Stimulated activated CD4-positive, alpha-beta T cell treated with anti-CD3 and anti-CD28 coated beads, Interleukin-2, amount 100 ng/mL, for 48 hours (primary cell): ENCODE measurements around the gene TMEM126B.

Experiments
- DNase-seq, 2 donors: peaks; one replicate each; pipeline ENCODE4 v3.0.0-alpha.2; 2020

TMEM126B gene

DNA sequence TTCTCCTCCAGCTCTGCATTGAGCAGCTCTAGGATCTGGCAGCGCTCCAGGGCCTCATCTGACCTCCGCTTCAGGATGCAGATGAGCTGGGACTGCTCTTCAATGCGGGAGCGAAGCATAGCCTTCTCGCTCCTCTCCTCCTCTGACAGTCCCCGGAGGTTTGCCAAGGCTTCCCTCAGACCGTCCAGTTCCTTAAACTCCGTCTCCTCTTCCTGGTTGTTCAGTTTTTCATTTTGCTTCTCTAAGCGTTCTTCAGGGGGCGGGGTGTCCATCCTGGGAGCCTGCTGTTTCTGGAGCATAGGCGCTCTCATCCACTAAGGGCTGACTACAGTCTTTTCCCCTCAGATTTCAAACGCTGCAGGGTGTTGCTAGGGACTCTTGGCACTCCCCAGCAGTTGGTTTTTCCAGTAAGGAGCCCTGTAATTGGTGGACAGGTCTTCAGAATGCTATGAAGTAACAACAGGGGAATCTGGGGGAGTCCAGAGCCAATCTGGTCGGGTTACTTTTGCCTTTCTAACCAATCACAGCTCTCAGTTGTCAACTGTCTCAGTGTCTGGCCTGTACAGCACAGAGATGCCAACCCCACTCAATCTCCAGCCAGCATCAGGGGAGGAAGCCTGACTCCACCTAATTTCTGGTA, 57.5 kb downstream of the TMEM126B start, which contains the start of gene CCDC89:
TSS of gene CCDC89 (minus strand) at position 376 of the 640 bp plus-strand sequence. CDS start at position 311, 65 bp downstream.
- no peak for DNase-seq
